GM12892 (cell line): Measurements from ENCODE around the gene CBR1.

Experiments used
- DNase-seq: peaks from one replicate; pipeline ENCODE4 v3.0.0; 2011; ENCODE audit not compliant: insufficient read length
- FAIRE-seq: peaks from 2 replicates; lab custom pipeline; 2011; peaks lifted over from hg19 to GRCh38; lab: Jason Lieb, UNC
- POLR2A ChIP-seq: IDR thresholded peaks from 2 replicates; pipeline ENCODE4 v1.6.1; 2011; ENCODE audit warnings: low read depth, low read length, control low read depth
- POLR2AphosphoS5 ChIP-seq: IDR thresholded peaks from 2 replicates; pipeline ENCODE4 v1.6.1; 2011; ENCODE audit warnings: low read depth, low read length, control low read depth
- TAF1 ChIP-seq: IDR thresholded peaks from 2 replicates; pipeline ENCODE4 v1.6.1; 2011; ENCODE audit warnings: low read depth, mild to moderate bottlenecking, control low read depth, low read length, borderline replicate concordance

Gene CBR1

GRCh38 chr21:36103434-36103833 is 33.6 kb downstream of the CBR1 start:
- TF ChIP-seq POLR2A (no peak), TAF1 (no peak), POLR2AphosphoS5 (no peak)
- DNase-seq = no peak
- FAIRE-seq = no peak

GRCh38 chr21:36104317-36105300 is 34.8 kb downstream of the CBR1 start:
- no peak for DNase-seq
- no peak for FAIRE-seq
- no peak for TF ChIP-seq POLR2A
- TF ChIP-seq POLR2AphosphoS5 = no peak
- no peak for TF ChIP-seq TAF1

- no peak for DNase-seq
- TF ChIP-seq POLR2AphosphoS5 (no peak), TAF1 (no peak), POLR2A (no peak)
- no peak for FAIRE-seq
These were observed 35.6 kb downstream of the CBR1 start for GRCh38 chr21:36105327-36105842.

GRCh38 chr21:36109868-36110267 is 40.0 kb downstream of the CBR1 start:
- DNase-seq (no peak), FAIRE-seq (no peak)
- TF ChIP-seq POLR2A (no peak), POLR2AphosphoS5 (no peak), TAF1 (no peak)

GRCh38 chr21:36111238-36111637 is 41.4 kb downstream of the CBR1 start:
- FAIRE-seq = no peak

GRCh38 chr21:36113647-36114428 is 44.0 kb downstream of the CBR1 start:
- no peak for DNase-seq
- FAIRE-seq = no peak
- TF ChIP-seq TAF1 (no peak), POLR2AphosphoS5 (no peak), POLR2A (no peak)

More at GRCh38 chr21:36111238-36111637, 41.4 kb downstream of the CBR1 start:
- no peak for TF ChIP-seq TAF1
- no peak for TF ChIP-seq POLR2AphosphoS5
- TF ChIP-seq POLR2A = no peak
- no peak for DNase-seq

- no peak for DNase-seq
- no peak for FAIRE-seq
- TF ChIP-seq TAF1 (no peak), POLR2AphosphoS5 (no peak), POLR2A (no peak)
These were observed 45.4 kb downstream of the CBR1 start for GRCh38 chr21:36115138-36115730.

- FAIRE-seq (no peak), DNase-seq (no peak)
- no peak for TF ChIP-seq POLR2AphosphoS5
- TF ChIP-seq TAF1 = no peak
- TF ChIP-seq POLR2A = no peak
These were observed 47.5 kb downstream of the CBR1 start for GRCh38 chr21:36117286-36117741.

- no peak for FAIRE-seq
- TF ChIP-seq TAF1 (no peak), POLR2A (no peak), POLR2AphosphoS5 (no peak)
- no peak for DNase-seq
These were observed 50.6 kb downstream of the CBR1 start for GRCh38 chr21:36120304-36120888.
